Calu3 (cell line): ENCODE results near the gene CENPB. TPM values are rescaled to one million over a fixed set of nuclear protein-coding genes. Genes with fewer than 3 reads are reported as not detected.
"Not testable (repeated sequence)": the region's sequence is repeated elsewhere in the genome, so short reads cannot be mapped to it uniquely, and the experiment has no call there.

Experiments
- BruUV-seq: library from RNA; stranded (reverse); fragments of 400-500 nt; replicated peaks from 2 replicates; lab custom pipeline; 2021; lab: Mats Ljungman, UMichigan
- CTCF ChIA-PET: fragments of 300-600 bp; sonication (Branson Sonifier 250); formaldehyde crosslinking; loops from one replicate; lab custom pipeline; 2022; ENCODE audit warnings: antibody characterized with exemption; lab: Charles Lee
- DNase-seq: peaks from one replicate; pipeline ENCODE4 v3.0.0; 2022
- H3K27ac Mint-ChIP-seq: one replicate; pipeline ENCODE4 v1.8.0; 2022; ENCODE audit warnings: mixed read lengths; ENCODE audit not compliant: unreplicated experiment
- H3K27me3 Mint-ChIP-seq: one replicate; pipeline ENCODE4 v1.8.0; 2022; ENCODE audit warnings: mixed read lengths; ENCODE audit not compliant: unreplicated experiment
- H3K36me3 Mint-ChIP-seq: one replicate; pipeline ENCODE4 v1.8.0; 2022; ENCODE audit warnings: mild to moderate bottlenecking, moderate library complexity, mixed read lengths; ENCODE audit not compliant: insufficient read depth, unreplicated experiment
- H3K4me1 Mint-ChIP-seq: one replicate; pipeline ENCODE4 v1.8.0; 2022; ENCODE audit warnings: mild to moderate bottlenecking, low read depth, mixed read lengths; ENCODE audit not compliant: unreplicated experiment
- H3K4me3 Mint-ChIP-seq: one replicate; pipeline ENCODE4 v1.8.0; 2022; ENCODE audit warnings: mild to moderate bottlenecking, low read depth, moderate library complexity, mixed read lengths; ENCODE audit not compliant: unreplicated experiment
- H3K9me3 Mint-ChIP-seq: one replicate; pipeline ENCODE4 v1.8.0; 2022; ENCODE audit warnings: low read depth, mixed read lengths; ENCODE audit not compliant: unreplicated experiment
- CTCF ChIP-seq: fragments of 200-600 bp; IDR thresholded peaks from one replicate; pipeline ENCODE4 v1.8.0; 2022; ENCODE audit warnings: antibody characterized with exemption; ENCODE audit not compliant: unreplicated experiment
- intact Hi-C: fragments of 100-400 bp; cut with micrococcal nuclease; formaldehyde crosslinking; loops from one replicate; pipeline ENCODE4 v1.10.0; 2022; ENCODE audit not compliant: unreplicated experiment
- total RNA-seq: library from RNA; stranded (reverse); gene quantifications from 2 replicates; pipeline ENCODE4 v1.2.3, GENCODE V29; 2022

Gene CENPB
- total RNA-seq, 1 experiment from 2014 or later: 44.9 TPM

GRCh38 chr20:3797226-3797545 lies 10.6 kb upstream of the CENPB start:
- H3K27me3 Mint-ChIP-seq: no peaks in the 10 kb centered on the region

GRCh38 chr20:3796477-3797225 lies 10.1 kb upstream of the CENPB start:
- H3K36me3 Mint-ChIP-seq: peaks cover 49% of the 10 kb centered on the region
- TF ChIP-seq CTCF: no peak
- H3K4me1 Mint-ChIP-seq: peaks cover 9% of the 10 kb centered on the region
- CTCF ChIA-PET: interaction anchor here (0.7 to 1.0 kb wide), 3 partner anchors 10 to 17 kb away, joined by 3 to 11 read pairs (median 3); partner anchors contain the start of gene CENPB
- H3K27ac Mint-ChIP-seq: peak overlapping the region; percentile 74
- no peak for DNase-seq
- BruUV-seq: no TSS peak
- intact Hi-C loops: no loop called here
- H3K27me3 Mint-ChIP-seq: no peaks in the 10 kb centered on the region
- peak overlapping the region; percentile 97 for H3K4me3 Mint-ChIP-seq
- no peaks in the 10 kb centered on the region for H3K9me3 Mint-ChIP-seq

More at GRCh38 chr20:3797226-3797545, 10.6 kb upstream of the CENPB start:
- TSS peak; percentile 56 for BruUV-seq
- H3K27ac Mint-ChIP-seq: peak overlapping the region; percentile 74
- DNase-seq: no peak
- peak overlapping the region; percentile 97 for H3K4me3 Mint-ChIP-seq
- intact Hi-C loops: no loop called here
- H3K4me1 Mint-ChIP-seq: peaks cover 9% of the 10 kb centered on the region
- peaks cover 49% of the 10 kb centered on the region for H3K36me3 Mint-ChIP-seq
- TF ChIP-seq CTCF: no peak
- CTCF ChIA-PET: no interaction called here
- no peaks in the 10 kb centered on the region for H3K9me3 Mint-ChIP-seq

- Mint-ChIP-seq H3K27ac (peak within 1 kb of the TSS; percentile 74), H3K36me3 (peaks cover 42% of the 10 kb centered on the region), H3K9me3 (no peaks in the 10 kb centered on the region), H3K4me3 (peak within 1 kb of the TSS; percentile 97), H3K27me3 (no peaks in the 10 kb centered on the region), H3K4me1 (peaks cover 9% of the 10 kb centered on the region)
- intact Hi-C loops: no loop called here
- CTCF ChIA-PET: interaction anchor here (0.7 to 1.0 kb wide), 4 partner anchors 9 to 28 kb away, joined by 3 to 11 read pairs (median 4); partner anchors contain the start of genes ADISSP and CENPB
- TSS peak; percentile 89 for BruUV-seq
- no peak for TF ChIP-seq CTCF
- DNase-seq: peak; percentile 81
Measured at GRCh38 chr20:3795511-3796468, 9.2 kb upstream of the CENPB start, which contains the start of gene CDC25B. TSS of gene CDC25B (plus strand) at chr20:3796310. CDS start at chr20:3796532, 222 bp downstream.

GRCh38 chr20:3794701-3795420 lies 8.3 kb upstream of the CENPB start:
- no TSS peak for BruUV-seq
- CTCF ChIA-PET: no interaction called here
- Mint-ChIP-seq H3K27me3 (no peaks in the 10 kb centered on the region), H3K4me3 (peak overlapping the region; percentile 97), H3K36me3 (peaks cover 37% of the 10 kb centered on the region), H3K27ac (no peak overlapping the region), H3K4me1 (peaks cover 9% of the 10 kb centered on the region), H3K9me3 (no peaks in the 10 kb centered on the region)
- intact Hi-C loops: no loop called here
- TF ChIP-seq CTCF: no peak
- no peak for DNase-seq

GRCh38 chr20:3794168-3794567 lies 7.6 kb upstream of the CENPB start:
- CTCF ChIA-PET, BruUV-seq, DNase-seq, intact Hi-C loops, H3K9me3 Mint-ChIP-seq, H3K27me3 Mint-ChIP-seq, H3K27ac Mint-ChIP-seq, H3K4me3 Mint-ChIP-seq: not testable (repeated sequence)
- H3K4me1 Mint-ChIP-seq: peaks cover 11% of the 10 kb centered on the region
- peaks cover 32% of the 10 kb centered on the region for H3K36me3 Mint-ChIP-seq

- not testable (repeated sequence) for H3K9me3 Mint-ChIP-seq
Measured at GRCh38 chr20:3789201-3789600, 2.7 kb upstream of the CENPB start.

More at GRCh38 chr20:3789201-3789600, 2.7 kb upstream of the CENPB start:
- BruUV-seq, H3K4me3 Mint-ChIP-seq, H3K27me3 Mint-ChIP-seq, H3K36me3 Mint-ChIP-seq, H3K27ac Mint-ChIP-seq, DNase-seq, intact Hi-C loops: not testable (repeated sequence)
- peaks cover 11% of the 10 kb centered on the region for H3K4me1 Mint-ChIP-seq
- CTCF ChIA-PET: interaction anchor here (0.6 kb wide), 2 partner anchors 25 to 61 kb away, joined by 3 read pairs; no protein-coding TSS in a partner anchor
